GM12878 (cell line): ENCODE data around the gene ITGAV. TPM values are rescaled to one million over a fixed set of nuclear protein-coding genes. Genes with fewer than 3 reads are reported as not detected.

Experiments
- ATAC-seq: fragments of 200-7000 bp; cut with Tn5 transposase; 3 replicates; pipeline ENCODE4 v1.9.1; 2020; ENCODE audit warnings: mild to moderate bottlenecking, moderate library complexity
- BruUV-seq: library from RNA; stranded (reverse); fragments of 400-500 nt; replicated peaks from 2 replicates; lab custom pipeline; 2021; lab: Mats Ljungman, UMichigan
- CTCF ChIA-PET: fragments of 300-600 bp; sonication (Branson Sonifier 250); formaldehyde crosslinking; extraction: SDS; loops from one replicate; lab custom pipeline; 2021; ENCODE audit warnings: inconsistent platforms; lab: Yijun Ruan, JAX
- POLR2A ChIA-PET: fragments of 350-600 bp; formaldehyde crosslinking; extraction: SDS; loops from one replicate; lab custom pipeline; 2021; ENCODE audit warnings: inconsistent platforms; lab: Charles Lee
- RAD21 ChIA-PET: fragments of 300-600 bp; sonication (Branson Sonifier 250); formaldehyde crosslinking; loops from one replicate; lab custom pipeline; 2023; ENCODE audit warnings: antibody characterized with exemption; ENCODE audit not compliant: unreplicated experiment; lab: Charles Lee
- SMC1A ChIA-PET: fragments of 300-600 bp; sonication (Branson Sonifier 250); formaldehyde crosslinking; loops from one replicate; lab custom pipeline; 2023; ENCODE audit not compliant: unreplicated experiment, uncharacterized antibody; lab: Charles Lee
- DNase-seq: peaks from one replicate; pipeline ENCODE4 v3.0.0-alpha.2; 2011; ENCODE audit warnings: low read depth, low spot score
- FAIRE-seq: peaks from 3 replicates; lab custom pipeline; 2011; peaks lifted over from hg19 to GRCh38; lab: Jason Lieb, UNC
- H2AFZ ChIP-seq: 2 replicates; pipeline ENCODE4 v1.6.0; 2011; ENCODE audit warnings: low read depth, low read length, control low read depth; ENCODE audit not compliant: control insufficient read depth
- H3K27ac ChIP-seq: 2 replicates; pipeline ENCODE4 v1.5.1; 2011; ENCODE audit warnings: control low read depth; ENCODE audit not compliant: control insufficient read depth, insufficient read depth
- H3K27me3 ChIP-seq, 2 experiments: replicated peaks in 1 of 2; 2 replicates each; pipeline versions ENCODE4 v1.6.0 to v1.6.1; 2011; ENCODE audit warnings: low read length in 1 of 2; ENCODE audit not compliant: control insufficient read depth in 2 of 2, insufficient read depth in 2 of 2
- H3K36me3 ChIP-seq, 2 experiments: 2 replicates each; pipeline ENCODE4 v1.5.1; 2011; ENCODE audit warnings: low read length in 1 of 2; ENCODE audit not compliant: control insufficient read depth in 2 of 2, insufficient read depth in 2 of 2
- H3K4me1 ChIP-seq: 2 replicates; pipeline ENCODE4 v1.6.1; 2011; ENCODE audit warnings: mild to moderate bottlenecking, low read length, moderate library complexity, mixed read lengths; ENCODE audit not compliant: control insufficient read depth, insufficient read depth
- H3K4me2 ChIP-seq: 2 replicates; pipeline ENCODE4 v1.6.0; 2011; ENCODE audit warnings: control low read depth; ENCODE audit not compliant: control insufficient read depth, insufficient read depth
- H3K4me3 ChIP-seq: fragments of 200-600 bp; sonication (generic); 2 replicates; pipeline ENCODE4 v1.5.1; 2016
- H3K79me2 ChIP-seq: 2 replicates; pipeline ENCODE4 v1.6.0; 2011; ENCODE audit warnings: low read length; ENCODE audit not compliant: control insufficient read depth, insufficient read depth
- H3K9ac ChIP-seq: 2 replicates; pipeline ENCODE4 v1.8.0; 2011; ENCODE audit warnings: low read length, control low read depth, mixed read lengths; ENCODE audit not compliant: control insufficient read depth, insufficient read depth
- H3K9me3 ChIP-seq: replicated peaks from 3 replicates; pipeline ENCODE4 v1.5.1; 2011; ENCODE audit warnings: mild to moderate bottlenecking, low read length; ENCODE audit not compliant: control insufficient read depth, insufficient read depth
- H4K20me1 ChIP-seq: 2 replicates; pipeline ENCODE4 v1.6.0; 2011; ENCODE audit not compliant: control insufficient read depth, insufficient read depth
- BACH1 ChIP-seq: fragments of 450-650 bp; IDR thresholded peaks from 2 replicates; pipeline ENCODE4 v1.6.1; 2017; ENCODE audit warnings: mild to moderate bottlenecking, borderline replicate concordance
- BHLHE40 ChIP-seq, 2 experiments: fragments of 450-650 bp in 1 of 2; IDR thresholded peaks; 2 replicates each; pipeline ENCODE4 v1.6.1; 2011 to 2017; ENCODE audit warnings: low read depth in 2 of 2, borderline replicate concordance in 1 of 2, improper control_type of control experiment in 1 of 2, low read length in 1 of 2, mild to moderate bottlenecking in 1 of 2
- CREM ChIP-seq: IDR thresholded peaks from 2 replicates; pipeline ENCODE4 v1.6.1; 2014; ENCODE audit warnings: antibody characterized with exemption, low read depth
- EED ChIP-seq: sonication (generic); IDR thresholded peaks from 2 replicates; pipeline ENCODE4 v1.6.1; 2016; ENCODE audit warnings: antibody characterized with exemption, low read depth
- EGR1 ChIP-seq, 2 experiments: IDR thresholded peaks; 1 replicate in 1 of 2; 2 replicates in 1 of 2; pipeline ENCODE4 v1.6.1; 2011 to 2012; ENCODE audit warnings: low read depth in 2 of 2, low read length in 2 of 2, borderline replicate concordance in 1 of 2, mild to moderate bottlenecking in 1 of 2, moderate library complexity in 1 of 2
- NFXL1 ChIP-seq: fragments of 450-650 bp; IDR thresholded peaks from 2 replicates; pipeline ENCODE4 v1.6.1; 2017; ENCODE audit warnings: antibody characterized with exemption, mild to moderate bottlenecking, borderline replicate concordance
- POLR2A ChIP-seq: IDR thresholded peaks from 2 replicates; pipeline ENCODE4 v1.6.1; 2011; ENCODE audit warnings: low read depth, mild to moderate bottlenecking, low read length
- RAD21 ChIP-seq: IDR thresholded peaks from 2 replicates; pipeline ENCODE4 v1.6.1; 2011; ENCODE audit warnings: mild to moderate bottlenecking, low read depth, low read length, moderate library complexity; ENCODE audit not compliant: insufficient read depth
- RAD51 ChIP-seq: fragments of 450-650 bp; IDR thresholded peaks from 2 replicates; pipeline ENCODE4 v1.6.1; 2016; ENCODE audit warnings: moderate library complexity, mild to moderate bottlenecking, inconsistent platforms
- SIX5 ChIP-seq: IDR thresholded peaks from 2 replicates; pipeline ENCODE4 v1.6.1; 2011; ENCODE audit warnings: mild to moderate bottlenecking, low read depth, low read length, moderate library complexity; ENCODE audit not compliant: severe bottlenecking
- SMC3 ChIP-seq: IDR thresholded peaks from 2 replicates; pipeline ENCODE4 v1.6.1; 2011; ENCODE audit warnings: low read length, improper control_type of control experiment, borderline replicate concordance
- SUPT20H ChIP-seq: IDR thresholded peaks from 2 replicates; pipeline ENCODE4 v1.6.1; 2011; ENCODE audit warnings: low read depth, mild to moderate bottlenecking, low read length, moderate library complexity, borderline replicate concordance; ENCODE audit not compliant: control insufficient read depth
- ZBTB11 ChIP-seq: fragments of 450-650 bp; formaldehyde crosslinking; IDR thresholded peaks from 2 replicates; pipeline ENCODE4 v1.5.0; 2022; ENCODE audit warnings: mild to moderate bottlenecking, missing genetic modification characterization
- ZNF207 ChIP-seq: fragments of 450-650 bp; IDR thresholded peaks from 2 replicates; pipeline ENCODE4 v1.6.1; 2014; ENCODE audit warnings: antibody characterized with exemption, mild to moderate bottlenecking, borderline replicate concordance
- WGBS: methylation state at CpG from one replicate; pipeline ENCODE4 v1.1.6; 2016; ENCODE audit warnings: low lambda C conversion rate; ENCODE audit not compliant: insufficient replicate concordance, insufficient coverage; ENCODE audit errors: missing lambda C conversion rate; 5-methylcytosine and 5-hydroxymethylcytosine counted together
- in situ Hi-C: fragments of 300-500 bp; cut with MboI; formaldehyde crosslinking; loops from 9 replicates; pipeline ENCODE4 v1.14.3; 2018; ENCODE audit warnings: mixed read lengths
- intact Hi-C: fragments of 100-400 bp; cut with micrococcal nuclease; formaldehyde crosslinking; loops from one replicate; pipeline ENCODE4 v1.14.2; 2022; ENCODE audit not compliant: unreplicated experiment
- polyA plus RNA-seq, 11 experiments: library from polyadenylated mRNA; depleted of rRNA in 4 of 11; unstranded in 6 of 11; stranded (reverse) in 5 of 11; fragments of >200 nt; fragmentation: Nextera tagmentation in 4 of 11; fragmentation: Illumina TruSeq in 1 of 11; extraction: Ambion mirVana in 4 of 11; extraction: Trizol in 1 of 11; gene quantifications; 1 replicate in 1 of 11; 2 replicates in 10 of 11; pipeline versions ENCODE4 v1.2.1 to v1.2.3, GENCODE V29; 2011 to 2016; ENCODE audit warnings: inconsistent platforms in 2 of 11, missing spikeins in 2 of 11, low read depth in 1 of 11
- total RNA-seq, 4 experiments: library from RNA; depleted of rRNA in 3 of 4; stranded (reverse); fragments of >200 nt in 3 of 4; fragmentation: Illumina TruSeq in 1 of 4; extraction: Trizol in 1 of 4; gene quantifications; 2 replicates each; pipeline versions ENCODE4 v1.2.1 to v1.2.3, GENCODE V29; 2013 to 2021

ITGAV gene
- total and polyA plus RNA-seq, 10 of the 15 experiments (the other 5 are each of a cell fraction or from before 2014, with no cell fraction given), result 2.1 to 10.8 (median 6.1) TPM

GRCh38 chr2:186614373-186614772 lies 24.5 kb downstream of the ITGAV start:
- Histone ChIP-seq H3K9me3 (no peaks in the 10 kb centered on the region), H4K20me1 (no peaks in the 10 kb centered on the region), H3K4me2 (no peak overlapping the region), H3K79me2 (no peaks in the 10 kb centered on the region), H3K4me1 (no peaks in the 10 kb centered on the region; the same call in 1 of the 2 replicates), H3K27me3 (no peaks in the 10 kb centered on the region), H3K36me3 (no peaks in the 10 kb centered on the region), H3K27ac (no peak overlapping the region), H2AFZ (no peak overlapping the region), H3K9ac (no peak overlapping the region), H3K4me3 (no peak overlapping the region)
- in situ Hi-C loops, result no loop called here
- ChIA-PET POLR2A (no interaction called here), CTCF (interaction anchor here (1.0 to 1.6 kb wide), 4 partner anchors 28 to 125 kb away, joined by 3 to 8 read pairs (median 3); no protein-coding TSS in a partner anchor), RAD21 (no interaction called here), SMC1A (interaction anchor here (1.0 to 1.2 kb wide), 2 partner anchors 28 kb away, joined by 3 read pairs; no protein-coding TSS in a partner anchor)
- BruUV-seq, result no TSS peak
- 95% methylated on average over 2 of the region's 2 CpGs for WGBS
- FAIRE-seq, result no peak
- ATAC-seq, result no peak
- intact Hi-C loops, result no loop called here
- no peak for TF ChIP-seq RAD21
- no peak for TF ChIP-seq ZNF207
- no peak for TF ChIP-seq BHLHE40 (IDR thresholded peaks at IDR 0.05; ENCODE audit: borderline replicate concordance in 1 of 2, low read depth in 2 of 2, low read length in 1 of 2)
- DNase-seq, result no peak

DNA sequence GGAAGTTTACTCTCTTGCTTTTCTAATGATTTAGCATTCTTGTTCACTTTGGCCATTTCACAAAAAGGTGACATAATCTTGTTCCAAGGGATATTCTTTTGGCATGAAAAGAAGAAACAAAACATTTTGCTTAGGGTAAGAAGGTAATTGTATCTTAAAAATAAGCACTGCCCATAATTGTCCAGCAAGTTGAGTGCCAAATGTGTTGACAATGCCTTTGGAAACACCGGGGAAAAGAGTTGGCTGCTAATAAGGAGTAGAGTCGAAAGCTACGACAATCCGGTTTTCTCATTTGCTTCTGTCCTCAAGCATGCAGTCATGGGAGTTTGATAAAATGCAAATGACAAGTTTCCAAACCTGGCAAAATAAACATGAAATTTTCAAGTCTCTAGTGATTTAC lies 27.3 kb downstream of the ITGAV start:
- Histone ChIP-seq H3K9me3 (no peaks in the 10 kb centered on the region), H3K4me3 (no peak overlapping the region), H2AFZ (no peak overlapping the region), H3K27ac (no peak overlapping the region), H3K4me2 (no peak overlapping the region), H3K4me1 (no peaks in the 10 kb centered on the region; the same call in 1 of the 2 replicates), H3K27me3 (no peaks in the 10 kb centered on the region), H3K79me2 (no peaks in the 10 kb centered on the region), H4K20me1 (no peaks in the 10 kb centered on the region), H3K36me3 (no peaks in the 10 kb centered on the region), H3K9ac (no peak overlapping the region)
- SMC1A ChIA-PET, result interaction anchor here (1.3 kb wide), 1 partner anchor 8 kb away, joined by 3 read pairs; no protein-coding TSS in a partner anchor
- DNase-seq, result no peak
- POLR2A ChIA-PET, result interaction anchor here (0.8 kb wide), 1 partner anchor 9 kb away, joined by 3 read pairs; no protein-coding TSS in a partner anchor
- RAD21 ChIA-PET, result no interaction called here
- CTCF ChIA-PET, result interaction anchor here (1.2 kb wide), 1 partner anchor 11 kb away, joined by 4 read pairs; no protein-coding TSS in a partner anchor
- intact Hi-C loops, result no loop called here
- WGBS, result 100% methylated on average over 4 of the region's 4 CpGs
- in situ Hi-C loops, result no loop called here
- no peak for ATAC-seq
- BruUV-seq, result no TSS peak
- no peak for FAIRE-seq
- no peak for TF ChIP-seq ZBTB11
- TF ChIP-seq NFXL1, result no peak
- TF ChIP-seq CREM, result no peak
- TF ChIP-seq SUPT20H, result no peak
- TF ChIP-seq EED, result no peak
- no peak for TF ChIP-seq EGR1 (IDR thresholded peaks at IDR 0.05; ENCODE audit: borderline replicate concordance in 1 of 2, low read depth in 2 of 2, low read length in 2 of 2)
- TF ChIP-seq POLR2A, result no peak
- TF ChIP-seq SMC3, result no peak
- no peak for TF ChIP-seq ZNF207
- no peak for TF ChIP-seq RAD51
- TF ChIP-seq BACH1, result no peak
- no peak for TF ChIP-seq SIX5
